RWPE1 (cell line): Measurements from ENCODE around the gene DNAH1.

Experiments
- CTCF ChIA-PET: fragments of 350-600 bp; sonication (Branson Sonifier 250); formaldehyde crosslinking; extraction: SDS; loops from one replicate; lab custom pipeline; 2021; lab: Yijun Ruan, JAX
- POLR2A ChIA-PET: fragments of 400-600 bp; formaldehyde crosslinking; extraction: SDS; loops from one replicate; lab custom pipeline; 2020; ENCODE audit warnings: antibody characterized with exemption; ENCODE audit not compliant: low non-redundant PET; lab: Yijun Ruan, JAX
- DNase-seq: peaks from one replicate; pipeline ENCODE4 v3.0.0; 2012; ENCODE audit warnings: low spot score
- H3K27ac ChIP-seq: fragments of 450-650 bp; 2 replicates; pipeline ENCODE4 v1.5.1; 2017
- CTCF ChIP-seq: fragments of 450-650 bp; conservative IDR thresholded peaks from 2 replicates; pipeline ENCODE4 v1.5.1; 2017; ENCODE audit warnings: low read depth, mild to moderate bottlenecking

The DNAH1 gene

DNA sequence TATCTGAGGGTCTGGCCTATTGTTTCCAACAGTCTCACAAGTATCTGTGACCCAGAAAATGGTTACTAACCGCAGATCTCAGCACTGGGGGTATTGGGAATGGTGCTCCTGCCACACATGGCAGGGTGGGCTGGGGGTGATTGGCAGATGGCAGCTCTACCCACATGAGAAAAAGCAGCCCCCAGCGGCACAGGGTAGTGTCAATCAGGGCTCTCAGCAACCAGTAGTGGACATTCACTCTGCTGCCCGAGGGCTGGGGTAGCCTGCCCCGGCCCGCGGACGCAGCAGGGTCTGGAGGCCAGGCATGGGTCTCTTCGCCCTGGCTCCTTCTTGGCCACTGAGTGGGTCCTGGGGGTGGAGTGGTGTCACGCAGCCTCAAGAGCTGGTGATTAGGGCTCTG lies 8.6 kb downstream of the DNAH1 start:
- POLR2A ChIA-PET = interaction anchor here (0.5 kb wide), 1 partner anchor 86 kb away, joined by 3 read pairs; no protein-coding TSS in a partner anchor
- no peak for TF ChIP-seq CTCF
- no peak overlapping the region for H3K27ac ChIP-seq
- DNase-seq = no peak
- CTCF ChIA-PET = no interaction called here

DNA sequence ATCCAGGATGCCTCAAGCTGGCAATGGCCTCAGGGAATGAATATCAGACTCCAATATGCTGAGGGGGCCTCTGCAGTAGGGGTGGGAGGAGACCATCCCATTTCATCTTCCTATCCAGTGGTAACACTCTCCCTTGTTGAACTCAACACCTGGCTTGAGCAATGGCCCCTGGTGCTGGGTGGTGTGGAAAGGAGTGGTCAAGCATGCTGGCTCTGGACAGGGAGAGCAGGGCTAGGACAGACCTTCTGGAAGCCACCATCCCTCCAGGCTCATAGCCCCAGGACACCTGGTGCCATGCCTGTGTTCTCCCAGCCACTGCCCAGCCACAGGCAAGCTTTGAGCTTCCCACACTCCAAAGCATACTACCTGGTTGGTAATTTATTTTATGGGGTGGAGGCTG lies 9.6 kb downstream of the DNAH1 start:
- CTCF ChIA-PET = no interaction called here

GRCh38 chr3:52326976-52327375 lies 10.9 kb downstream of the DNAH1 start:
- H3K27ac ChIP-seq = no peak overlapping the region
- POLR2A ChIA-PET = no interaction called here
- no peak for TF ChIP-seq CTCF
- no peak for DNase-seq
- CTCF ChIA-PET = interaction anchor here (0.8 to 1.3 kb wide), 2 partner anchors 12 to 52 kb away, joined by 3 to 4 read pairs; no protein-coding TSS in a partner anchor

More for the DNA sequence above, 9.6 kb downstream of the DNAH1 start:
- no peak for DNase-seq
- TF ChIP-seq CTCF = no peak
- no peak overlapping the region for H3K27ac ChIP-seq
- POLR2A ChIA-PET = no interaction called here

DNA sequence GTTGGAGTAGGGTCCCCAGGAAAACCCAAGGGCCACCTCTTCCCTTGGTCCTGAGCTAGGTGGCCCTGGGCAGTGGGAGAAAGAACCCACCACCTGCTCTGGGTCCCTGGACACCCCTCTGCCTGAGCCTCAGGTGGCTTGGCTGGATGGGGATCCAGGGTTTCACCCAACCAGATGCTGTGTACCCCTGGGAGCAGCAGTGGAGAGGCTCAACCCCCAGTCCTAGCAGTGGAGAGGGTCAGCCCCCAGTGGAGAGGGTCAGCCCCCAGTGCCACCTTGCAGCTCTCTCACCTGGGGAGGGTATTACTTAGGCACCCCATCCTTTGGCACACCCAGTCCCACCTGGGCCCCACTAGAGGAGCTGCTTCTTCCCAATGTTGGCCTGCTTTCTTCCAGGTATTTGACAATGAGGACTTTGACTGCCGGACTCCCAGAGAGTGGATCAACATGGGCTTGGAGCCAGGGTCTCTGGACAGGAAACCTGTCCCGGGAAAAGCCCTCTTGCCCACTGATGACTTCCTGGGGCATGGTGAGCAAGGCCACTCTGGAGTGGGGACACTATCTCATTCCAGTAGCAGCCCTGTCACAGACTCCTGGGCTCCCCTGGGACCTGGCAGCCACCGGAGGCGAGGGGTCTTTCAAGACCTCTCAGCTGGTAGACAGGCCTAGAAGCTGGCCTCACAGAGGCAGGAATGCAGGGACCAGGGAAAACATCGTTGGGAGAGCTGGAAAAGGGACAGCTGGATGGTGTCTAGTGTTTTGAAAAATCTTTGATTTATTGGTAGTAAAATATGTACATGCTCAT lies 11.6 kb downstream of the DNAH1 start:
- POLR2A ChIA-PET = no interaction called here
- TF ChIP-seq CTCF = no peak
- H3K27ac ChIP-seq = no peak overlapping the region
- DNase-seq = no peak
- CTCF ChIA-PET = interaction anchor here (0.8 to 1.3 kb wide), 2 partner anchors 12 to 52 kb away, joined by 3 to 4 read pairs; no protein-coding TSS in a partner anchor

GRCh38 chr3:52328536-52329080 lies 12.5 kb downstream of the DNAH1 start:
- no peak for TF ChIP-seq CTCF
- no peak for DNase-seq
- POLR2A ChIA-PET = no interaction called here
- no peak overlapping the region for H3K27ac ChIP-seq
- CTCF ChIA-PET = no interaction called here

GRCh38 chr3:52330194-52330805 lies 14.2 kb downstream of the DNAH1 start:
- TF ChIP-seq CTCF = no peak
- no peak for DNase-seq
- ChIA-PET POLR2A (no interaction called here), CTCF (no interaction called here)
- no peak overlapping the region for H3K27ac ChIP-seq
